ENCODE results near the gene AKR1C2.
"Not testable (repeated sequence)": the region's sequence is repeated elsewhere in the genome, so short reads cannot be mapped to it uniquely, and the experiment has no call there.

GRCh38 chr10:5004501-5004900 is 844 bp upstream of the AKR1C2 start:
- not testable (repeated sequence) for TF ChIP-seq CTCF (IDR thresholded peaks at IDR 0.05; ENCODE audit: insufficient read depth, low read depth, low read length); EZH2 (IDR thresholded peaks at IDR 0.05; ENCODE audit: insufficient read depth, low read length)
